KMS-11 (cell line): ENCODE measurements around the gene TEX2.

ENCODE experiments used
- H2AFZ ChIP-seq: fragments of 200-600 bp; sonication (generic); 2 replicates; pipeline ENCODE4 v1.6.1; 2016; ENCODE audit warnings: antibody characterized with exemption, mixed run types, low read depth
- H3K27ac ChIP-seq: fragments of 200-600 bp; sonication (generic); 2 replicates; pipeline ENCODE4 v1.6.1; 2016; ENCODE audit warnings: mild to moderate bottlenecking, mixed run types
- H3K27me3 ChIP-seq: fragments of 200-600 bp; sonication (generic); 2 replicates; pipeline ENCODE4 v1.6.1; 2017; ENCODE audit warnings: mild to moderate bottlenecking, low read depth, mixed run types, moderate library complexity; ENCODE audit not compliant: insufficient read depth
- H3K36me3 ChIP-seq: fragments of 200-600 bp; sonication (generic); 2 replicates; pipeline ENCODE4 v1.6.1; 2017; ENCODE audit warnings: mild to moderate bottlenecking, mixed run types; ENCODE audit not compliant: insufficient read depth
- H3K4me1 ChIP-seq: fragments of 200-600 bp; sonication (generic); 2 replicates; pipeline ENCODE4 v1.6.1; 2016; ENCODE audit warnings: mild to moderate bottlenecking, low read depth, mixed run types; ENCODE audit not compliant: poor library complexity, severe bottlenecking
- H3K4me2 ChIP-seq: fragments of 200-600 bp; sonication (generic); 2 replicates; pipeline ENCODE4 v1.7.0; 2016; ENCODE audit warnings: mild to moderate bottlenecking, mixed run types
- H3K4me3 ChIP-seq: fragments of 200-600 bp; sonication (generic); IDR thresholded peaks from 2 replicates; pipeline ENCODE4 v1.6.1; 2017; ENCODE audit warnings: low read depth, low read length, mixed read lengths; ENCODE audit not compliant: insufficient read depth
- H3K79me2 ChIP-seq: fragments of 200-600 bp; sonication (generic); 2 replicates; pipeline ENCODE4 v1.6.1; 2016; ENCODE audit warnings: low read depth, mixed run types; ENCODE audit not compliant: insufficient read depth
- H3K9ac ChIP-seq: fragments of 200-600 bp; sonication (generic); 2 replicates; pipeline ENCODE4 v1.6.1; 2016; ENCODE audit warnings: mild to moderate bottlenecking, mixed run types
- H4K20me1 ChIP-seq: fragments of 200-600 bp; sonication (generic); 2 replicates; pipeline ENCODE4 v1.6.1; 2016; ENCODE audit warnings: mild to moderate bottlenecking, mixed run types; ENCODE audit not compliant: insufficient read depth
- TF ChIP-seq, protein P1 (sequence below): fragments of 200-600 bp; sonication (generic); conservative IDR thresholded peaks from 2 replicates; pipeline ENCODE4 v1.6.1; 2017; ENCODE audit warnings: low read depth, mild to moderate bottlenecking, antibody characterized with exemption, low read length, moderate library complexity, mixed read lengths

The TEX2 gene

DNA sequence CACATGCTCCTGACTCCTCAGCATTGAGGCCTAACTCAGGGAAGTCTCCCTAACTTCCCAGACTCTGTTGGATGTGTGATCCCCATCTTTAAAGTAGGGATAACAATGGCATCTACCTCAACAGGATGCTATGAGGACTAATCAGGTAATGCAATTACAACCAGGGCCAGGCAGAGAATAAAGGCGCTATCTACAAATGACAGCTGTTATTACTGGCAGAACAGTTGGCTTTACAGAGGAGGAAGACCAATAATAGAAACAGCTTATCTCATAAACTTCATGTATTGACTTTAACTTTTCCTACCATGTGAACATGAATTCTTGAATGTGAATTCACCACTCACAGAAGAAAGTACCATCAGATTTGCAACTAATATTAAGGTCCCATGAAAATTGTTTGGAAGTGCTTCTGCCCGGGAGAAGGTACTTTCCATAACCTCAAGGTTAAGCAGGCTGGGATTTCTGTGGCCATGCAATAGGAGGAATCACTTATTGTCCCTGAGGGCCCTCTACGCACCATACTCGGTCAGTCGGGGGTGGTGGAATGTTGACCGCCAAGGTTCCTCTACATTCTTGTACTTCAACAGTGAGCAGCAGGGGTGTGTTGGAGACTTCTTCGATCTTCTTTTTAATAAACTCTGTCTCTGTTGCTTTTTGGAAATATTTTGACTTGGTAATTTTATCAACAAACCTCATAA lies 110.5 kb downstream of the TEX2 start:
- H3K27ac ChIP-seq, result no peak overlapping the region
- H3K36me3 ChIP-seq, result no peaks in the 10 kb centered on the region
- H3K9ac ChIP-seq, result no peak overlapping the region
- no peak overlapping the region for H2AFZ ChIP-seq
- TF ChIP-seq, protein P1, sequence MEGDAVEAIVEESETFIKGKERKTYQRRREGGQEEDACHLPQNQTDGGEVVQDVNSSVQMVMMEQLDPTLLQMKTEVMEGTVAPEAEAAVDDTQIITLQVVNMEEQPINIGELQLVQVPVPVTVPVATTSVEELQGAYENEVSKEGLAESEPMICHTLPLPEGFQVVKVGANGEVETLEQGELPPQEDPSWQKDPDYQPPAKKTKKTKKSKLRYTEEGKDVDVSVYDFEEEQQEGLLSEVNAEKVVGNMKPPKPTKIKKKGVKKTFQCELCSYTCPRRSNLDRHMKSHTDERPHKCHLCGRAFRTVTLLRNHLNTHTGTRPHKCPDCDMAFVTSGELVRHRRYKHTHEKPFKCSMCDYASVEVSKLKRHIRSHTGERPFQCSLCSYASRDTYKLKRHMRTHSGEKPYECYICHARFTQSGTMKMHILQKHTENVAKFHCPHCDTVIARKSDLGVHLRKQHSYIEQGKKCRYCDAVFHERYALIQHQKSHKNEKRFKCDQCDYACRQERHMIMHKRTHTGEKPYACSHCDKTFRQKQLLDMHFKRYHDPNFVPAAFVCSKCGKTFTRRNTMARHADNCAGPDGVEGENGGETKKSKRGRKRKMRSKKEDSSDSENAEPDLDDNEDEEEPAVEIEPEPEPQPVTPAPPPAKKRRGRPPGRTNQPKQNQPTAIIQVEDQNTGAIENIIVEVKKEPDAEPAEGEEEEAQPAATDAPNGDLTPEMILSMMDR, result no peak
- no peaks in the 10 kb centered on the region for H3K27me3 ChIP-seq
- no peak overlapping the region for H3K4me3 ChIP-seq
- H3K79me2 ChIP-seq, result no peaks in the 10 kb centered on the region
- no peaks in the 10 kb centered on the region for H4K20me1 ChIP-seq
- H3K4me2 ChIP-seq, result no peak overlapping the region
- no peaks in the 10 kb centered on the region for H3K4me1 ChIP-seq

DNA sequence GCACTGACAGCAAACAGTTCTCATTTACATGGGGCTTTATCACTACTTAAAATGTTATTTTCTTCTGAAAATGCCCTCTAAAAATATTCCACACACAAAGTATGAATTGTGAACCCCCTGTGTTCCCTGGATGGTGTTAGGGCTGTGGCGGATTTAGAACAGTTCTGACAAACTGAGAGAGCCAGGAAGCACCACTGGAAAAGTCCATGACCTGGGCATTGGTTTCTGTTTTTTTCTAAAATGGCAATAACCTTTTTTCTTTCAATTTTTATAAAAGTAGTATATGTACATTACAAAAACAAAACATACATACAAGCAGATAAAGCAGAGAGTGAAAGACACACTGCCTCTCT lies 112.1 kb downstream of the TEX2 start:
- Histone ChIP-seq H3K4me1 (no peaks in the 10 kb centered on the region), H3K27me3 (no peaks in the 10 kb centered on the region), H3K79me2 (peaks cover 11% of the 10 kb centered on the region), H3K4me2 (no peak overlapping the region), H3K27ac (no peak overlapping the region), H2AFZ (no peak overlapping the region), H3K9ac (no peak overlapping the region), H4K20me1 (no peaks in the 10 kb centered on the region), H3K36me3 (peaks cover 7% of the 10 kb centered on the region), H3K4me3 (no peak overlapping the region)
- TF ChIP-seq, protein P1, result no peak

DNA sequence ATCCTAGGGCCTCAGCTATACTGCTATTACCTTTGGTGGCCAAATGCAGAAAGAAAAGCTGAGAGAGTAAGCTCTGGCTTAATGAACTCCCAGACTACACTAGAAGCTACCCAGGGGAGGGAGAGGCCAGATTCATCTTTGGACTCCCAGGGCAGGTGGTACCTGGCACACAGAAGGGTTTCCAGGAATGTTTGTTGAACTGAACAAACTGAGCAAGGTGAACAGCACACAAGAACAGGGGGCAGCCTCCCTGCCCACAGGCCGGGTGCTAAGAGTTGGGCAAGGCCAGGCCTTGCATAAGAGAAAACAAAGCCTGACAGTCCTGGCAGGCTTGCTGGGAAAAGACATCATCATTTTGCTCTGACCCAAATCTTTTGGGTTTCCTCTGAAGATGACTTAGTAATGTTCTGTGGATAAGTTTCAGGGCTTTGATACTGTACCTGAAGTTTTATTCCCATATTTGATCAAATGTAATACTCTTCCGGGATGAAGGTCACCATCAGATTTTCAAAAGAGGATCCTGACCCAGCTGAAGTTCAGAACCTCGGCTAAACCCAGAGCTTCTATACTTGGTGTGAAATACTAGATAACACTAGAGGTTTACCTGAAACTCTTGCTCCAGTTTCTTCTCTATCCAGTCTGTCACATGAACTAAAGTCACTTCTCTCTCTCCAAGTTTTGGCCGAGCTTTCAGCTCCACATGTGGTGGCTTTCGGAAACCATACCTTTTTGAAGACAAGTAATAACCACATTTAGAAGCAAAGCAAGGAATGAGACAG lies 112.6 kb downstream of the TEX2 start:
- H3K27ac ChIP-seq, result no peak overlapping the region; the same call in 1 of the 2 replicates
- H3K9ac ChIP-seq, result no peak overlapping the region
- peaks cover 7% of the 10 kb centered on the region for H3K36me3 ChIP-seq
- H3K4me3 ChIP-seq, result no peak overlapping the region
- no peaks in the 10 kb centered on the region for H3K27me3 ChIP-seq
- no peaks in the 10 kb centered on the region for H4K20me1 ChIP-seq
- H3K4me1 ChIP-seq, result no peaks in the 10 kb centered on the region
- H3K4me2 ChIP-seq, result no peak overlapping the region
- peaks cover 13% of the 10 kb centered on the region for H3K79me2 ChIP-seq
- TF ChIP-seq, protein P1, result no peak
- H2AFZ ChIP-seq, result no peak overlapping the region

DNA sequence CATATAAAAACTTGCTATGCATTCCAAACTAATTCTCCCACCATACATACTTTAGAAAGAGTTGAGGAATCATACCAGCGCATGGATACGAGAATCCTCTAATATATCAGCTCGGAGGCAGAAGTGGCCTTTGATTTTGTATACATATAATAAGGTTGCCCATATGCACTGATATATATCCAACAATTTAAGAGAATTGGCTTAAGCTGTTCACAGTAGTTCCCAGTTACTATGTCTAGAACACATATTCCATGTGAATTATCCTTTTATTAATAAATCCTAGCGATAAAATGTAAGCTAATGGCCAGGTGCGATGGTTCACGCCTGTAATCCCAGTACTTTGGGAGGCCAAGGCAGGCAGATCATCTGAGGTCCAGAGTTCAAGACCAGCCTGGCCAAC lies 113.9 kb downstream of the TEX2 start:
- Histone ChIP-seq H3K79me2 (peaks cover 13% of the 10 kb centered on the region), H4K20me1 (no peaks in the 10 kb centered on the region), H3K4me1 (peaks cover 8% of the 10 kb centered on the region), H3K4me3 (no peak overlapping the region), H2AFZ (no peak overlapping the region), H3K27ac (no peak overlapping the region; the same call in 1 of the 2 replicates), H3K9ac (no peak overlapping the region), H3K27me3 (no peaks in the 10 kb centered on the region), H3K36me3 (peaks cover 7% of the 10 kb centered on the region), H3K4me2 (no peak overlapping the region)
- TF ChIP-seq, protein P1, result no peak
